Activated CD4-positive, alpha-beta T cell treated with anti-CD3 and anti-CD28 coated beads for 24 hours (primary cell): Measurements from ENCODE around the gene OTOGL.
"Not testable (repeated sequence)": the region's sequence is repeated elsewhere in the genome, so short reads cannot be mapped to it uniquely, and the experiment has no call there.

ENCODE experiments used
- DNase-seq, 2 donors: peaks; one replicate each; pipeline ENCODE4 v3.0.0-alpha.2; 2020; ENCODE audit warnings: low read depth in 2 of 2

Gene OTOGL

DNA sequence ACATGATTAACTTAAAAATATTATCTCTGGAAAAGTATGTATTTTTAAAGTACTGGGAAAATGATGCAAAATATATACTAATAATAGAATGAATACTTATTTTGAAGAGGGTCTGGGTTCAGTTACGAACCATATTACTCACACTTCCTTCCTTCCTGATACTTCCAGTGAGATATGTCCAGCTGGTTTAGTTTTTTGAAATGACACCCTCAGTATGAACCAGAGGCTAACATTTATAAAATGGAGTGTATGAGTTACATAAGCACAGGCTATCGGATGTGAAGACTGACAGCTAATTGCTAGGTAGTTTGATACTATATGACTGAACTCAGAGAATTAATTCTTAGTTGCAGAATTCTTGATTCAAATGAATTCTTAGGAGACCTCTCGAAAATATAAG is 122.9 kb downstream of the OTOGL start:
- DNase-seq, result no peak

DNA sequence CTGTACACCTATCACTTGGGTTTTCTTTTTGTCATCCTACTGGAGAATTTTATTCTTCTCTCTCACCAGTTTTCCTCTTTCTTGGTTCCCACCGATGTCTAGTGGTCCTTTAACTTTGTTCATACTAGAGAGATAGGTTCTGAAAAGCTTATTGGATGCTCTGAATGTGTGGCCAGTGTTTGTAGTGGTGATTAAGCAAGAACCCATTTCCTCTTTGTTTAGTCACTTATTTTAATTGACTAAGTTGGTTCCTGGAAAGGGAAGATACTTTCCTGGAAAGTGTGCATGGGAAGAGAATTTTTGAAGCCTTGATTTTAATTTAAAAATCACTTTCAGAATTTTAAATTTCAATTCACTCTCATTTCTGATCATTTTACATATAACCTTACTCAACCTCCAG is 127.2 kb downstream of the OTOGL start:
- DNase-seq, result no peak

DNA sequence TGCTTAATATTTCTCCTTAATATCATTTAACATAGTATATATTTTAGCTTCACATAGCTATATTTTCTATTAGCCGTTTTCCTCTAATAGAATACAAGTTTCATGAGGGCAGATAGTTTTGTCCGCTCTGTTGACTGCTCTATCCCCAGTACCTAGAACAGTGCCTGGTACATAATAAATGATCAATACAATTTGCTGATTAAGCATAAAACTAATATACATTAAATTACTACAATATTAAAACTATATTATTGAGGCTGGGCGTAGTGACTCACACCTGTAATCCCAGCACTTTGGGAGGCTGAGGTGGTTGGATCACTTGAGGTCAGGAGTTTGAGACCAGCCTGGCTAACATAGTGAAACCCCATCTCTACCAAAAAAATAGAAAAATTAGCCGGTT is 128.6 kb downstream of the OTOGL start:
- DNase-seq, result not testable (repeated sequence)

DNA sequence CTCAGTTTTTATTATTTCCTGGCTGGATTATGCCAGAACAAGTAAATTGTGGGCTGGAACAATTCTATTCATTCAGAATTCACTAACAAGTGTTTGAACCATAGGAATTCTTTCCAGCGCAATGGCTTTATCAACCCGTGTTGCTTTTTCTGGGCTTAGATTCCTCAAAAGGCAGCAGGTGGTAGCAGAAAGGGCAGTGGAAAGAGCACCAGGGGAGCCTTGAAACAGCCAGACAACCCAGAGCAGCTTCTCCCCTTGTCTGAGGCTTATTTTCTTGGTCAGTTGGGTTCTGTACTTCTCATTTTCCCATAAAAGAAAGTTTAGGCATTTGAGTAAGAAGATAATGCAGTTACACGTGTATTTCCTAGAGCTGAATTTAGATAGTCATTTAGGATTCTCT is 130.7 kb downstream of the OTOGL start:
- no peak for DNase-seq

DNA sequence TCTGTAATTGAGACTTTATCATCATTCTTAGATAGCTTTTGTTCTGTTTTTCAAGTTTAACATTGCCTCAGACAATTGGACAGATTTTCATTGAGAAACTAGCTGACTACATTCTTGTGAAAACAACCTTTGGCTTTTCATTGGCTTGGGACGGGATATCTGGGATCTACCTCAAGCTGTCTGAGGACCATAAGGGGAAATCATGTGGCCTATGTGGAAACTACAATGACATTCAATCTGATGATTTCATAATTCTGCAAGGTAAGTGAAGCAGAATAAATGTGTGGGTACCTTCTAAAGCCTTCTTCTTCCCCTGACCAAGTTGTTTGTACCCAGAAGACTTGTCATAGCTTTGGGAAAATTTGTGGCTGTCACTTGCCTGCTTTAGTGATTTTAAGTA is 133.5 kb downstream of the OTOGL start:
- no peak for DNase-seq

DNA sequence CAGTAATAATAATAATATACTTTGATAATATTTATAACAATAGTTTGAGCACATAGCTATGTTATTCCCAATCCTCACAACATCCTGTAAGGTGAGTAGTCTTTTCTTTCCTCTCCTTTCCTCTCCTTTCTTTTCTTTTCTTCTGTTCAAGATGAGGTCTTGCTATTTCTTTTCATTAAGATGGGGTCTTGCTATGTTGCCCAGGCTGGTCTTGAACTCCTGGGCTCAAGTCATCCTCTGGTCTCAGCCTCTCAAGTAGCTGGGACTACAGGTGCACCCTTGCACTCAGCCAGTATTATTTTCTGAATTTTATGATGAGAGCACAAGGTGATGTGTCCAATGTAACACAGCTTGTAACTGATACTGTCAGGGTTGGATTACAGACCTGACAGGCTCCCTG is 134.6 kb downstream of the OTOGL start:
- DNase-seq, result no peak

DNA sequence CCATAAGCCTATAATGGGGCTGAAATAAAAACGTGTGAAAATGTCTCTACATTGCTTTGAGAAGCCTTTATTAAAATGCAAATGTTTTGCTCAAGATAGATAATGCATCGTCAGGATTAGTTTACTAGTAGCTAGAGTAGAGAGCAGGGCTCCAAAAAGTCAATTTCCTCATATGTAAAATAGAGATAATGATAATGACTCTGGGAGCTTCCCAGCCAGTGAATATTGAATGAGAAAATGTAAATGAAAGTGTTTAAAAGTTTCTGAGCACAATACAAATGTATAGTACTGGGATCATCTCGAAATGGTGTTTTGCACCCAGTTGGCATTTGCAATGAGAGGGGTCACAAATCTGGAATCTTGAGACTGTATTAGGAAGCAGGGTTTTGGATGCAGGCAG is 135.3 kb downstream of the OTOGL start:
- DNase-seq, result no peak

DNA sequence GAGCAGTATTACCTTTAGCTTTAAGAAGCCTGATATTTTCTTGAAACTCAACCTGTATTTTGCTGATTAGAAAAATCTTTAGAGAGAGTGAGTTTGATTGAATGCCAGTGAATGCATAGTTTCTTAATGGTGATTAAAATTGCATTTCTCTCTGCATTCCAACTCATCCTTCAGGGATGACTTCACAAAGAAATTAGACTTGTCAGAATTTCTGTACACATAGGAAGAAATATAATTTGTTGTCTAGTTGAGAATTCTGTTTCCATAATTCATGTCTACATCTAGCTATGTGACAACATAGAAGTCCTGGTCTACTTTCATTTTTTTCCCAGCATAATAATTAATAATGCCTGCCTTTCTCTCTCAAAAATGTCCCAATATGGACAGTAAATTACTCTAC is 136.6 kb downstream of the OTOGL start:
- no peak for DNase-seq

DNA sequence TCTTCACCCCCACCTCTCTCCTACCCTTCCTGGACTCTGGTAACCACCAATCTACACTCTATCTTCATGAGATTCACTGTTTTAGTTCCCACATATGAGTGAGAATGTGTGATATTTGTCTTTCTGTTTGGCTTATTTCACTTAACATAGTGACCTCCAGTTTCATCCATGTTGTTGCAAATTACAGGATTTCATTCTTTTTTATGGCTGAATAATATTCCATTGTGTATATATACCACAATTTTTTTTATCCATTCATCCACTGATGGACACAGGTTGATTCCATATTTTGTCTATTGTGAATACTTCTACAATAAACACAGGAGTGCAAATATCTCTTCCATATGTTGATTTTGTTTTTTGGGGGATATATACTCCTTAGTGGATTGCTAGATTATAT is 140.5 kb downstream of the OTOGL start:
- DNase-seq, result no peak

DNA sequence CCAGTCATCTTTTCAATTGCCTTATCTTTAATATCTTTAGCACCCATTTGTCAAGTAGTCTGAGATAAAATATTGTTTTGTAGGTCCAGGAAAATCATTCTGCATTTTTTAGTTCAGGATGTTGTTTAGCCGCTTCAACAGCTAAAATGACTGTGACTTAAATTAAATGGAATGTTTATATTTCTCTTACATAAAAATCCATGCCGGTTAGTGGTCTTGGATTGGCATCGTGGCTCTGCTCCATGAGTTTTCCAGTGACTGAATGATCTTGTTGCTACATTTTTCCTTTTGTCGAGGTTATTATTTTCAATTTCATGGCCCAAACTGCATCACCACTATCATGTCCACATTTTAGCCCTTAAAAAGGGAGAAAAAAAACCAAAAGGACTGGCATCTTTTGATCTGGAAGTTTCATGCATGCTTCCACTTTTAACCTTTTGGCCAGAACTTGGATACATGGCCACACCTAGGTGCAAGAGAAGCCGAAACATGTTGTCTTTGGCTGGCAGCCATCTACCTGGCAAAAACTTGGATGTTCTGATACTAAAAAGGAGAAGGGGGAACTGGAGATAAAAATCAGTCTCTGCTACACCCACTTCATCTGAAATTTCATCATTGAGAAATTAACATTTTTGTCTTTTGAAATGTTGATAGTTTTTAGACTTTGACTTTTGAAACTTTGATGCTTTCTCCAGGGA is 142.4 kb downstream of the OTOGL start:
- DNase-seq, result no peak

DNA sequence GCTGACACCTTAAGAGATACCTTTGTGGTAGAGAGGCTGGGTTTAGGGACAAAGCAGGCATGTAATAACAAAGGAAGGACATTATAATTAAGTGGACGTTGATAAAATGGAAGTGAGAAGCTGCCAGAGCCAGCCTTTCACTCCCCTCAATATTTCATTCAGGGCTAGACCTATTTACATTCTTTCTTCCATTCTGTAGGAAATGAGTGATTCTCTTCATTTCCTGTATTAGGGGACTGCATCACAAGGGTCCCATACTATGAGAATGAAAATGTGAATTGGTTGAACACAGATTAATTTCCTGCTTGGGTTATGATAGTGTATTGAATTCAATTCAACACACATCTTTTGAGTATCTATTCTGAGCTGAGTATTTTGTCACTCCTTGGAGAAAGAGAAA is 143.0 kb downstream of the OTOGL start:
- no peak for DNase-seq

DNA sequence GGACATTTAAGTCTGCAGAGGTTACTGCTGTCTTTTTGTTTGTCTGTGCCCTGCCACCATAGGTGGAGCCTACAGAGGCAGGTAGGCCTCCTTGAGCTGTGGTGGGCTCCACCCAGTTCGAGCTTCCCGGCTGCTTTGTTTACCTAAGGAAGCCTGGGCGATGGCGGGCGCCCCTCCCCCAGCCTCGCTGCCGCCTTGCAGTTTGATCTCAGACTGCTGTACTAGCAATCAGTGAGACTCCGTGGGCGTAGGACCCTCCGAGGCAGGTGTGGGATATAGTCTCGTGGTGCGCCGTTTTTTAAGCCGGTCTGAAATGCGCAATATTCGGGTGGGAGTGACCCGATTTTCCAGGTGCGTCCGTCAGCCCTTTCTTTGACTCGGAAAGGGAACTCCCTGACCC is 150.2 kb downstream of the OTOGL start:
- not testable (repeated sequence) for DNase-seq

DNA sequence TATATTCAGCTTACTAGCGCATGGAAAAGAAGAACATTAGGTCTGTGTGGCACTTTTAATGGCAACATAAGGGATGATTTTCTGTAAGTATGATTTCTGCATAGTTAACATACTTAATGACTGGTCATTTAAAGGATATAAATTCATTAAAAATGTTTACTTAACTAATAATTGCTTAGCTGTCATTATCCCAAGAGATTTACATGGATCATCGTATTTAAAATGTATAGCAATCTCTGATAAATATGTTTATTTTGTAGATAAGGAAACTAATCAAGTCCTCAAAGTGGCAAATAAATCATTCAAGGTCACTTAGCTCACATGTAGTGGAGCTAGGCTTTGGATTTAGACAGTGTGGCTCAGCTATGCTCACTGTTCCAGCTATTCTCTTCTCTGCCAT is 158.6 kb downstream of the OTOGL start:
- DNase-seq, result no peak

DNA sequence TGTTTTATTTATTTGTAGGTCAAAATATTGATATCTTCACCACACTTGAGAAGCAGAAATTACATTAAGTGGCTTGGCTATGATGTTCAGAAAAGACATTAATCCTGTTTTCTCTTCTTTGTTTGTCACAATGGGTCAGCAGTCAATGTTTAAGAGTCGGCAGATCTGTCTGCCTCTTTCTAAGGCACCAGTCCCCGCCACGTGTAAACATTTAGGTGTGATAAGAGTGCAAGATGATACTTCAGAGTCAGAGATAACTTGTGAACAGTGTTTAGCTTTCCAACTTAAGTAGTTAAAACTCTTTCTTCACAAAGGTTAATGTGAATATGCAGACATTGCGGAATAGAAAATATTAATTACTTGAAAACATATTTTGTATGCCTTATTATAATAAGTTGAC is 160.9 kb downstream of the OTOGL start:
- no peak for DNase-seq

DNA sequence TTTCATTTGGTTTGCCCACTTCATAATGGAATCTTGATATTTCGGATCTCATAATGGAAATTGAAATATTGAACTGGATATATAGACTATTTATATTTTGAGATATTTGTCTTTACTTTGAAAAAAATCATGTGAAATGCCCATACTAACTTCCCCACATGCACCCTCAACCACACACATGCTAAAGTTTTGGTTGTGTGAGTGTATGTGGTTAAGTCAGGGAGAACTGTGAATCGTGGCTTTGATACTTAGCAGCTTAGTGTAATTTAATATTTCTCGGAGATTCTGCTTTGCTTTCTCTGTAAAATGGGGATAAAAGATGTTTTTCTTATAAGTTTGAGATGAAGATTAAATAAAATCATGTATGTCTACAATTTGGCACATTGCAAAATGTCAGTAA is 162.1 kb downstream of the OTOGL start:
- no peak for DNase-seq

DNA sequence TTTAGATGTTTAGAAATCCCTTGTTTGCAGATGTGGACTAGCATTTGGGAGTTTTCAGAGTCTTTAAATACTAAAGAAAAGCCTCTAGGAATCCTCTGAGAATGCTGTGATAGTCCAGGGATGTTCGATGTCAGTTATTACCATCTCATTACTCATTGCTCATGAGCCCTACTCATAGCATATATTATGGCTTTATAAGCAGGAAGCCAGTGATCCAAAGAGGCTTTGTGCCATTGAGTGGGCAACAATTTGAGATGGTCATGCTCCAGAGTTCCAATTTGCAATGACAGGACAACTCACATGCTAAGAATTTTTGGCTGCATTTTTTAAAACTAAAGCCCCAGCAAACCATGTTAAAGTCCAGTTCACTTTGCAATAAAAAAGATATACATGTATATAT is 163.0 kb downstream of the OTOGL start:
- no peak for DNase-seq

DNA sequence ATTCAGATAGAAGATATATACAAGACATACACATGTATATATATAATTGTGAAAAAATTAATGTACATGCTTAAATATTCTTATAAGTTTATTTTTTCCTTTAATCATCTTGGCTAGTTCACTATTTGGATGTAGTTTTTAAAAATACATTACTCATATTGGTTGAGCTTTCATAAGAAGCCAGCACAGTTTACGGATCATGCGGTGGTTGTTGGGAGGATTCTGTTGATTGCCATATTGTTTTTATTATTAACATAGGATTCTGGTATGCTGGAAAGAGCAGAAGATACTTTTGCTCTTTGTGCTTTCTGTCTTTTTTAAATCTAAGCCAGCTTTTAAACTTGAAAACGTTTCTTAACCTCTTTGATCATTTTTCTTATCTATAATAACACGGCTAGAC is 163.4 kb downstream of the OTOGL start:
- no peak for DNase-seq

DNA sequence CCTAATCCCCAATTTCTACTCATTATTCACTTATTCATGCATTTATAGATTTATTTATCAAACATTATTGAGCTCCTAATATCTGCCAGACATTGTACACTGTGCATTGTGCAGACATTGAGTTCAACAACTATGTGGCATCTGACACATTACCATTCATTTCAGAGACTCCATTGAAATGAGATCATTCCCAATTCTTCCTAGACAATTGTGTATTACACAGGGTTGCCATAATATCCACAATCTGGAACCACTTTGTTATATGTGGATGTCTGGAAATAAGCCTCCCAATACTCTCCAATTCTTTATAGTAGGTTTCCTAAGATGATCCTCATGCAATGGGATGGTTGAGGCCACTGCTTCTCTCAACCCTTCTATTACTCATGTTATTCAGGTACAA is 165.0 kb downstream of the OTOGL start:
- no peak for DNase-seq

DNA sequence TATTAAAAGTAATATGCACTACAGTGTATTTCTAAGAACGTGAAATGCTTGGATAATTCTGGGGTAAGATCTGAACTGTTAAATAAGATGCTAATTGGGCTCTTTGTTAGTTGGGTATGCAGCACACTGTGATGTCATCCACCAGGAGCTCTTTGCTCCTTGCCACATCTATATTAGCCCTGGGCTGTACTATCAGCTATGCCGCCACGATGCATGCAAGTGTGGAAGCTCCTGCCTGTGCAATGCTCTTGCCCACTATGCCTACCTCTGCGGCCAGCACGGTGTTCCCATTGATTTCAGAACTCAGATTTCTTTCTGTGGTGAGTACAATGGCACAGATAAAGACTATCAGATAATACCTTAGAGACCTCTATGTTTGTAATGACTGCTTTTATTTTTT is 165.6 kb downstream of the OTOGL start:
- no peak for DNase-seq

DNA sequence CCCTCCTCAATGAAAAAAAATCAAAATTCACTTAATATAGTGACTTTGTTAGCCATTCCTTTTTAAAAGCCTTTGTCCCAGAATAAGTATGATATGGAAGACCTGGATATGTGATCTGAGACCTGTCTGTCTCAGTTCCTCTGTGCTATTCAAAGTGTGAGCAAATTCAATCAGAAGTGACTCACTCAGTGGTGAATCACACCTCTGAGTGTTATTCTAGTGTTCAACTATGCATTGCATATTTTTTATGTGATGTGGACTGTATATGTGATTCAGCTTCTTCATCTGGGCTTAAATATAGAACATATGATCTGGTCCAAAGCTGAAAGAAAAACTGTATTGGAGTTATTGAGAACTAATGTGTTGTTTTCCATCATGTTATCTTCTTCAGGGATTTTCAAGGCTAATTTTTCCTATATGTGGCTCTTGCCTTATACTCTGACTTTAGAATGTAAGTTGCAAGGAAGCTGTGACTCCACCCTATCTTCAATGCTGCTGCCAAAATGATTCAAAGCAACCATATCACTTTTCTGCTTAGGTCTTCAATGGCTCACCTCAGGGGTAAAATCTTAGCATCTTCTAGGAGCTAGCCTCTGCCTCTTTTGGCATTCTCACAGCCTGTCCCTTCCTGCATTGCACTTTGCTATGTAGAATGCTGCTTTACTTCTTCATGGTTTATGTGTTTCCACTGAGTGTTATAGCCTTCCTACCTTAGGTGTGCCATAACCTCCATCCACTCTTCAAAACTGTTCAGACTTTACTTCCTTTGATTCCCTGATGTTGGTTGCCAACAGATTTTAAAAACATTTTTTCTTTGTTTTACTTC is 169.8 kb downstream of the OTOGL start:
- no peak for DNase-seq

DNA sequence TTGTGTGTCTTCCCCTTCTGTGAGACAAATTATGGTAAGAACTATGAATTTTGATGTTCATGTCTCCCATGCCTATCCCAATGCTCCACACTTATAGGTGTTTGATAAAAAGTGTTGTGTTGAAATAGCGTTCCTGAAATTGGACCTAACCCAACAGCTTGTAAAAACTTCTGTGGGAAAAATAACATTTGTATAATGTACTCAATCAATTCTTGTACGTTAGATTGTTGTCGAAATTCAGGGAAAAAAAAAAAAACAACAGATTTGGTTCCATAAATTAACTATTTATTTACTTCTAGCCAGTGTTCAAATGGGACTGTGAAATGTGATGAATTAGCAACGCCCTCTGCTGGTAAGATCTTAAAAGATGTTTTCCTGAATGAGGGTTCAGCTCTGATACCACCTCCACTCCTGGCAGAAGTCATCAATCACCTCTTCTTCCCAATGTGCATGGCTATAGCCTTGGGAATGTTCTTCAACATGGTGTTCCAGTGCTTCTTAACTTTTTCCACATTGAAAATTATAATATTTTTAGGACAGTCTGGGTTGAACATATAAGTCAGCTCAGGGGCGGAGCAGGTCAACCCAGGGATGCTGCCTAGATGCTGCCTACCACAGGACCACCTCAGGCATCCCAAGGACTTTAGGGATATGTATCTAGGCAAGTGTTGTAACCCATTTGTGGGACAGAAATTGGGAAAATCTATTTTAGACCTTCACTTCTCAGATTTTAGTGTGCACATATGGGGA is 170.6 kb downstream of the OTOGL start:
- DNase-seq, result no peak

DNA sequence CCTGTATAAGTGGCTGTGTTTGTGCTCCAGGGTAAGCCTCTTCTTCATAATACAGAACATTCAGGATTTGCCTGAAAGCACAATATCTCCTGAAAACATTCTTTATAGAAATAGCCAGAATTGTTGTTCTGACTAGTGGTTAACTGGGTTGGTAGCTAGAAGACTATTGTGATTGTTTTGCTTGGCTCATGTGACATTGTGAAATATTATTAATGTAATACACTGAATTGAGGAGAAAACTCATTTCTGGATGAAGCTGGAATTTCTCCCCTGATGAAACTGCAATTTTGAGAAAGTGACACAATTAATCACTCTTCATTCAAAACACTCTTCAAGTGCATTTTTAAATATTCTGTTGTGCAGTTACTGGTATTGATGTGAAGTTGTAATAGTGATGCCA is 172.4 kb downstream of the OTOGL start:
- no peak for DNase-seq

DNA sequence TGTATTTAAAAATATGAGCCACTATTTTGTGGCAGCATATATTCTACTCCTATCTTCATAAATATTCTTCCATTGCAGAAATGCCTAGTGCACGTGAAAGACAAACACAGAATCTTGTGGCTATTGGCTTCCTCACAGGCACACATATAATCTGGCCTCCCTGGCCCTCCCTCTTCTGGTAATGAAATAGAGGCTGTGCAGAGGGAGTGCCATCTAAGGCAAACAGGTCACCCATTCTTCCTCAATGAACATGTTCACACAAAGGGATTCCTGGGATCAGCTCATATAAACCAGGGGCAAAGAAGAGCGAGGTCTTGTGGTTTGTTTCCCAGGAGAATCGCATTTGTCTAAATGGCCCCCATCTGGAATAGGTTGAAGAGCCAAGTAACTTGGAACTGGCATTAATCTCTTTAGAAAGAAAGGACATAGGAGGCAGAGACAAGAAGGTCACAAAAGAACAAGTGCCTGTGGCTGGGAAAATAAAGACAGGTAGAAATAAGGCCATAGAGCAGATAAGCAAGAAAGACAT is 173.1 kb downstream of the OTOGL start:
- no peak for DNase-seq
